Prostate gland (tissue), 2 donors: Measurements from ENCODE around the gene ARMH3.

ENCODE experiments used
- CTCF ChIP-seq, 4 experiments: fragments of 200-600 bp in 2 of 4; fragments of 450-650 bp in 2 of 4; sonication (generic) in 2 of 4; IDR thresholded peaks; 1 replicate in 3 of 4; 2 replicates in 1 of 4; pipeline ENCODE4 v1.5.1; 2016 to 2019; ENCODE audit warnings: antibody characterized with exemption in 4 of 4, mild to moderate bottlenecking in 2 of 4, moderate library complexity in 2 of 4
- POLR2A ChIP-seq: fragments of 450-650 bp; IDR thresholded peaks from one replicate; pipeline ENCODE4 v1.6.1; 2016; ENCODE audit warnings: antibody characterized with exemption, mild to moderate bottlenecking
- POLR2AphosphoS5 ChIP-seq: sonication (generic); formaldehyde crosslinking; IDR thresholded peaks from one replicate; pipeline ENCODE4 v1.6.1; 2017; ENCODE audit warnings: antibody characterized with exemption

DNA sequence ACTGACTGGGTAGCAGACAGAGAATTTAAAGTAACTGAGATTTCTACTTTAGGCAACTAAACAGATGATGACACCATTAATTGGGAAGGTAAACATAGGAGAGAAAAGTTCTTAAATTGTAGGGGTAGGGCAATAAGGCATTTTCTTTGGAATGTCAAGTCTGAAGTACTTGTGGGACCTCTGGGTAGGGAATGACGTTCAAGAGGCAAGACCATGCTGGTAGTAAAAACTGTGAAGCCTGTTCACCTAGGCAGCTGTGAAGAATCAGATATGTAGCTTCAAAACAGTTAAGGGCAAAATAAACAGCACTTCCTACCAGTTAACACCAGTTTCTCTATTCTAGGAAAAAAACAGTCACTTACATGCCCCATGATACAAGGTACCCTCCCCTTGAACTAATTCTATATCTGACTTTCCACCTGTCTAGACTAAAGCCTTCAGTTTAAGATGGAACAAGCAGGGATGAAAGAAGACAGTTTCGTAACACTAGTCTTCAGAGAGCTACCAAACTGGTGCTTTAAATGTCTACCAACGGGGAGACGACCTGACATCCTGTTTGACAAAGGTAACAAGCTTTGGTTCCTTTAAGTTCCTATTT is 149.3 kb downstream of the ARMH3 start:
- TF ChIP-seq CTCF (IDR thresholded peaks at IDR 0.05) (no peak), POLR2AphosphoS5 (no peak), POLR2A (no peak)
